Cardiac muscle cell (in vitro differentiated cells and primary cell): ENCODE measurements around the gene RUNX2. TPM values are rescaled to one million over a fixed set of nuclear protein-coding genes. Genes with fewer than 3 reads are reported as not detected.
A peak's percentile ranks its signal among the peaks of the same experiment; 100 is the strongest.

Experiments used
- DNase-seq, 2 donors: peaks; one replicate each; pipeline versions ENCODE4 v3.0.0 to v3.0.0-alpha.2; 2010 to 2017; ENCODE audit warnings: low read depth in 1 of 2, low spot score in 1 of 2
- H3K27ac ChIP-seq: fragments of 200-600 bp; sonication (generic); 2 replicates; pipeline ENCODE4 v1.5.1; 2016
- H3K27me3 ChIP-seq: fragments of 200-600 bp; sonication (generic); 2 replicates; pipeline ENCODE4 v1.6.0; 2016; ENCODE audit warnings: control low read depth
- H3K36me3 ChIP-seq: fragments of 200-600 bp; sonication (generic); 2 replicates; pipeline ENCODE4 v1.5.1; 2016; ENCODE audit warnings: control low read depth
- H3K4me1 ChIP-seq: fragments of 200-600 bp; sonication (generic); 2 replicates; pipeline ENCODE4 v1.8.1; 2017; ENCODE audit warnings: low read depth, mild to moderate bottlenecking, mixed run types
- H3K4me3 ChIP-seq: fragments of 200-600 bp; sonication (generic); 2 replicates; pipeline ENCODE4 v1.5.1; 2016; ENCODE audit warnings: mild to moderate bottlenecking
- H3K9me3 ChIP-seq: fragments of 200-600 bp; sonication (generic); 2 replicates; pipeline ENCODE4 v1.5.1; 2017; ENCODE audit warnings: low read depth, mild to moderate bottlenecking, control low read depth
- polyA plus RNA-seq: library from polyadenylated mRNA; unstranded; fragments of >200 nt; fragmentation: Nextera tagmentation; extraction: Ambion mirVana; gene quantifications from 2 replicates; pipeline ENCODE4 v1.2.1, GENCODE V29; 2016
- total RNA-seq: library from RNA; depleted of rRNA; stranded (reverse); fragments of >200 nt; gene quantifications from 2 replicates; pipeline ENCODE4 v1.2.3, GENCODE V29; 2016
- TF ChIP-seq, protein P1 (sequence below): IDR thresholded peaks from 2 replicates; pipeline ENCODE4 v1.5.1; 2012; ENCODE audit warnings: low read depth, mild to moderate bottlenecking, low read length

The RUNX2 gene
- total and polyA plus RNA-seq, 2 experiments from 2014 or later: 1.6 to 1.9 TPM

DNA sequence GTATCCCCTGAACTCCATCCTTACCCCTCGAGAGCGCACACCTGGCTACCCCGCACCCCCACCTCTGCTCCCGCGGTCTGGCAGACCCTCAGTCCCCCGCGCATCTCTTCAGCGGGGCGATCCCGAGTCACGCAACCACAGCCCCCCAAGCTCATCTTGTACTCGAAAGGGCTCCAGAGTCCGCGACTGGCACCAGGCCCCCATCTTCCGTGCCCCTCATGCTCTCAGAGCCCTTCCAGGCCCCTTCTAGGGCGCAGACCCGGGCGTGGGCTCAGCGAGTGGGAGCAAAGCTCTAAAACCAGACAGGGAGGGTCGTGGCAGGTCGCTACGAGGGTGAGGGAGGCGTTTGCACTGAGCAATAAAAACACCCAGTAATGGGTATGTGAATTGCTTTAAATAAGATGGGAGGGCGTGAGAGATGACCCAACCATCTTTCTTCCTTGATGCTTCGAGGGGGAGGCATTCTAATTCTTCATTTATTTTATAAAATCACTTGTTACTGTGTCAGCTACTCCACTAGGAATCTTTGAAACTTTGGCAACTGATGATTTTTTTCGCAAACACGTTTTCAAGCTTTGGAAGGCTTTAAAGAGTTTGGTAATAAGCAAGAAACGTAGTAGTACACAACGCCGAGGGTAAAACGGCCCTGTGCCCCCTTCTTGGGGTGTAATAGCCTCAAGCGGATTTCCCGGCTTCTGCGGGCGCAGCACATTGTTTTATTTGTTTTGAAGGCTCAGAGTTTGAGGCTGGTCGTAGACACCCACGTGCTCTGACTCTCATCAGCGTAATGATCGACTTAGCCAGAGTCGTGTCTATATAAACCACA, 92.2 kb downstream of the RUNX2 start:
- DNase-seq: peak in 1 of 2 donors; percentile 79
- Histone ChIP-seq H3K36me3 (no peaks in the 10 kb centered on the region), H3K4me1 (no peaks in the 10 kb centered on the region), H3K27ac (no peak overlapping the region), H3K9me3 (no peaks in the 10 kb centered on the region), H3K4me3 (no peak overlapping the region), H3K27me3 (peaks cover 93% of the 10 kb centered on the region)
- TF ChIP-seq, protein P1, sequence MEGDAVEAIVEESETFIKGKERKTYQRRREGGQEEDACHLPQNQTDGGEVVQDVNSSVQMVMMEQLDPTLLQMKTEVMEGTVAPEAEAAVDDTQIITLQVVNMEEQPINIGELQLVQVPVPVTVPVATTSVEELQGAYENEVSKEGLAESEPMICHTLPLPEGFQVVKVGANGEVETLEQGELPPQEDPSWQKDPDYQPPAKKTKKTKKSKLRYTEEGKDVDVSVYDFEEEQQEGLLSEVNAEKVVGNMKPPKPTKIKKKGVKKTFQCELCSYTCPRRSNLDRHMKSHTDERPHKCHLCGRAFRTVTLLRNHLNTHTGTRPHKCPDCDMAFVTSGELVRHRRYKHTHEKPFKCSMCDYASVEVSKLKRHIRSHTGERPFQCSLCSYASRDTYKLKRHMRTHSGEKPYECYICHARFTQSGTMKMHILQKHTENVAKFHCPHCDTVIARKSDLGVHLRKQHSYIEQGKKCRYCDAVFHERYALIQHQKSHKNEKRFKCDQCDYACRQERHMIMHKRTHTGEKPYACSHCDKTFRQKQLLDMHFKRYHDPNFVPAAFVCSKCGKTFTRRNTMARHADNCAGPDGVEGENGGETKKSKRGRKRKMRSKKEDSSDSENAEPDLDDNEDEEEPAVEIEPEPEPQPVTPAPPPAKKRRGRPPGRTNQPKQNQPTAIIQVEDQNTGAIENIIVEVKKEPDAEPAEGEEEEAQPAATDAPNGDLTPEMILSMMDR: no peak

DNA sequence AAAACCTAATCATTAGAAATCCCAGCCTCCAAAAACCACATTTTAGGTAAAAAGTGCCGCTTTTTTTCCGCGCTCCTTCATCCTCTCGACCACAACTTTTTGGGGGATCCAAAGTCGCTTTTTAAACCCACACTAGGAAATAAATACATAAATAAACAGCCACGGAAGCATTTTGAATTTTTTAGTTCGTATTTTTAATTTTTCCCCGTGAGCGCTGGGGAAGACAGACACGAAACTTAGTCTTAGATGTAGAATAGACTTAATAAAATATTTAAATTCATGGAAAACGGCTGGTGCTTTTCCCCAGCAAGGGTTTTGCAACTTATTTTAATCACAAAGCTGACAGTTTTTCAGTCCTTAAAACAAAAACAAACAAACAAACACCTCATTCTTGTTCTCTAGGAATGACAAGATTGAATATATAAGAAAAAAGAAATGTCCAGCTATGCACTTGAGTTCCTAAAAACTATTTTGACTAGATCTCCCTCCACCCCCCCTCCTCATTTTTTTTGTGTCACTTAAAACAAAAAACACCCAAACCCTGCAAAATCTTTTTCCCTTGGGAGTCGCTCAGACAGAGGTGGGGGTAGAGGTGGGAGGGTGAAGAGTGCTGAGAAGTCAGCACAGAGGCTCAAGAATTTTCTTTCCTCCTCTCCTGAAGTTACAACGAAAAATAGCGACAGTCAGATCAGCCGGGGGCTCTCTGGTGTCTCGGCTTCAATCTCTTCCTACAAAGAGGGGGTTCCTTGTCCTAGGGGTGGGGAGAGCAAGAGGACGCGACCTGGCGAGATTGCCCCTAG, 93.0 kb downstream of the RUNX2 start:
- no peaks in the 10 kb centered on the region for H3K36me3 ChIP-seq
- no peaks in the 10 kb centered on the region for H3K9me3 ChIP-seq
- peak overlapping the region; percentile 48 for H3K4me3 ChIP-seq
- no peak overlapping the region for H3K27ac ChIP-seq
- peaks cover under 1% of the 10 kb centered on the region for H3K4me1 ChIP-seq
- H3K27me3 ChIP-seq: peaks cover 93% of the 10 kb centered on the region
- DNase-seq: peak in 1 of 2 donors; percentile 56
- TF ChIP-seq, protein P1: no peak

DNA sequence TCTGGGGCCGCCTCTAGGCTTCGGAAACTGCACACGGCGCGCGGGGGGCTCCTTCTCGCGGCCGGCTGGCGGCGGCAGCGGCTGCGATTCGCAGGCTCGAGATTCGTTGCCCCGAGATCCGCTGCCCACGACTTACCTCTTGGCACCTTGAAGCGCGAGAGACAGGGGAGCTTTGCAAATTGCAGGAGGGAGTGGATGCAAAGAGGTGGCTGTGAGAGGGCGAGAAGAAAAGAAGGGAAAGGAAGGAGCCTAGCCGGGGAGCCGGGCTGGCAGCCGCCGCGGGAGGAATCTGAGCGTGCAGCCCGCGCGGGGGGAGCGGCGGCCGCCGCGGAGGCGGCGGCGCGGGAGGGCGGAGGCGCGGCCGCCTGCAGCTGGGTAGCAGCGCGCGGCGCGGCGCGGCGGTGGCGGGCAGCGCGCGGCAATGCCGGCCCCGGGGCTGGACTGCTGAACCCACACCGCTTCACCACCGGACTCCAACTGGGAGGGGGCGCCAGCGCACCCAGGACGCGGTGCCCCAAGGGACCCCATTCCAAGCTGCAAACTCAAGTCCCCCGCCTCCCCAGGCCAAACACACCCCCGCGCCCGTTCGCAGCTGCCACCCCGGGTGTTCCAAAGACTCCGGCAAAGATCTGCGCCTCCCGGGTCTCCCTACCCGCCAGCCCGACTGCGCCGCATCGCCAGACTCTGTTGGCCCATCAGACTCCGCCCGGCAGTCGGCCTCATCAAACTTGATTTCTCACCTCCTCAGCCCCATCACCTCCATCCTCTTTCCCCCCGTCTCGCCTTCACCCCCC, 93.8 kb downstream of the RUNX2 start:
- Histone ChIP-seq H3K4me3 (peak overlapping the region; percentile 48), H3K36me3 (no peaks in the 10 kb centered on the region), H3K27ac (no peak overlapping the region), H3K27me3 (peaks cover 93% of the 10 kb centered on the region), H3K4me1 (peaks cover 5% of the 10 kb centered on the region), H3K9me3 (no peaks in the 10 kb centered on the region)
- DNase-seq: peak; percentile 62 to 81
- TF ChIP-seq, protein P1: peak; percentile 46

DNA sequence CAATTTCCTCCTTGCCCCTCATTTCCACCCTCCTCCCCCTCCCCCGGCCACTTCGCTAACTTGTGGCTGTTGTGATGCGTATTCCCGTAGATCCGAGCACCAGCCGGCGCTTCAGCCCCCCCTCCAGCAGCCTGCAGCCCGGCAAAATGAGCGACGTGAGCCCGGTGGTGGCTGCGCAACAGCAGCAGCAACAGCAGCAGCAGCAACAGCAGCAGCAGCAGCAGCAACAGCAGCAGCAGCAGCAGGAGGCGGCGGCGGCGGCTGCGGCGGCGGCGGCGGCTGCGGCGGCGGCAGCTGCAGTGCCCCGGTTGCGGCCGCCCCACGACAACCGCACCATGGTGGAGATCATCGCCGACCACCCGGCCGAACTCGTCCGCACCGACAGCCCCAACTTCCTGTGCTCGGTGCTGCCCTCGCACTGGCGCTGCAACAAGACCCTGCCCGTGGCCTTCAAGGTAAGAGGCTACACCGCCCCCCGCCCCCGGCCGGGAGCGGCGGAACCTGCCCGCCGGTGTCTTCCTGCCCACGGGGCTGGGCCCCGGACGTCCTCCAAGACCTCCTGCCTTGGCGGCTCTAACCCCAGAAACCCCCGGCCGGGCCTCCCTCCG, 94.5 kb downstream of the RUNX2 start:
- H3K4me3 ChIP-seq: peak overlapping the region; percentile 48
- H3K27ac ChIP-seq: no peak overlapping the region
- H3K9me3 ChIP-seq: no peaks in the 10 kb centered on the region
- H3K4me1 ChIP-seq: peaks cover 5% of the 10 kb centered on the region
- H3K36me3 ChIP-seq: no peaks in the 10 kb centered on the region
- peak; percentile 36 to 76 for DNase-seq
- H3K27me3 ChIP-seq: peaks cover 90% of the 10 kb centered on the region
- TF ChIP-seq, protein P1: no peak
